ENCODE measurements around the gene ADISSP.

The ADISSP gene

GRCh38 chr20:3734111-3734843, 33.3 kb downstream of the ADISSP start:
- no peak for DNase-seq

GRCh38 chr20:3733119-3733995, 34.2 kb downstream of the ADISSP start:
- no peak for DNase-seq

GRCh38 chr20:3732327-3733118, 35.0 kb downstream of the ADISSP start, which contains the start of gene HSPA12B:
Gene HSPA12B, plus strand, starts transcription at chr20:3732685. Its CDS starts 5,990 bp downstream, at chr20:3738675.
- no peak for DNase-seq

- no peak for DNase-seq
Measured at GRCh38 chr20:3731944-3732326, 35.6 kb downstream of the ADISSP start.

- no peak for DNase-seq
Measured at GRCh38 chr20:3730803-3731672, 36.5 kb downstream of the ADISSP start.

GRCh38 chr20:3729811-3730540, 37.6 kb downstream of the ADISSP start:
- no peak for DNase-seq

- DNase-seq = no peak
Measured at GRCh38 chr20:3729378-3729777, 38.2 kb downstream of the ADISSP start.

- DNase-seq = no peak
Measured at GRCh38 chr20:3728876-3729275, 38.7 kb downstream of the ADISSP start.

GRCh38 chr20:3728354-3728753, 39.2 kb downstream of the ADISSP start:
- DNase-seq = no peak

GRCh38 chr20:3727401-3728021, 40.0 kb downstream of the ADISSP start:
- no peak for DNase-seq

GRCh38 chr20:3724356-3724755, 43.2 kb downstream of the ADISSP start:
- no peak for DNase-seq

- DNase-seq = no peak
Measured at GRCh38 chr20:3723284-3723683, 44.3 kb downstream of the ADISSP start.

- DNase-seq = no peak
Measured at GRCh38 chr20:3721912-3722311, 45.6 kb downstream of the ADISSP start.

- DNase-seq = no peak
Measured at GRCh38 chr20:3720626-3721025, 46.9 kb downstream of the ADISSP start.

- DNase-seq = no peak
Measured at GRCh38 chr20:3720068-3720467, 47.5 kb downstream of the ADISSP start.

- DNase-seq = no peak
Measured at GRCh38 chr20:3719046-3719445, 48.5 kb downstream of the ADISSP start.

GRCh38 chr20:3716195-3716834, 51.2 kb downstream of the ADISSP start:
- peak; percentile 5 to 38 for DNase-seq

- DNase-seq = no peak
Measured at GRCh38 chr20:3714092-3714491, 53.5 kb downstream of the ADISSP start.

GRCh38 chr20:3712279-3712873, 55.2 kb downstream of the ADISSP start, which contains the start of gene SIGLEC1:
Gene SIGLEC1, minus strand, starts transcription at chr20:3712600. Its CDS starts 5,472 bp downstream, at chr20:3707128.
- no peak for DNase-seq

GRCh38 chr20:3711484-3711941, 56.0 kb downstream of the ADISSP start:
- no peak for DNase-seq
